ENCODE measurements around the gene DHRS4. TPM values are rescaled to one million over a fixed set of nuclear protein-coding genes. Genes with fewer than 3 reads are reported as not detected.
A peak's percentile ranks its signal among the peaks of the same experiment; 100 is the strongest.

The DHRS4 gene
- total and polyA plus RNA-seq, 2 of the 13 experiments (the other 11 are each of a cell fraction or from before 2014, with no cell fraction given): 23.9 to 45.1 TPM

- no peak for TF ChIP-seq ZBTB44 (CRISPR knock-in tag; IDR thresholded peaks at IDR 0.05)
- no peak for TF ChIP-seq MAF1 (CRISPR knock-in tag; IDR thresholded peaks at IDR 0.05; ENCODE audit: borderline replicate concordance)
- no peak for TF ChIP-seq ATF6 (CRISPR knock-in tag; conservative IDR thresholded peaks at IDR 0.05)
- no peak; the same call in 1 of the 2 replicates for TF ChIP-seq MYC (CRISPR knock-in tag; IDR thresholded peaks at IDR 0.05; ENCODE audit: borderline replicate concordance)
- TF ChIP-seq ZNF773 (CRISPR knock-in tag; IDR thresholded peaks at IDR 0.05; ENCODE audit: borderline replicate concordance): no peak
- no peak for TF ChIP-seq SOX6 (IDR thresholded peaks at IDR 0.05)
- TF ChIP-seq SOX6 (CRISPR knock-in tag; IDR thresholded peaks at IDR 0.05): 0 out of 2 replicates have a peak, but pooled peaks have one; percentile 30
- no peak; the same call in 1 of the 2 replicates for TF ChIP-seq ZNF142 (CRISPR knock-in tag; IDR thresholded peaks at IDR 0.05)
- TF ChIP-seq ZNF740 (CRISPR knock-in tag; IDR thresholded peaks at IDR 0.05): no peak
- TF ChIP-seq POGK (CRISPR knock-in tag; conservative IDR thresholded peaks at IDR 0.05): no peak
- TF ChIP-seq SNAPC5 (CRISPR knock-in tag; IDR thresholded peaks at IDR 0.05; ENCODE audit: borderline replicate concordance): no peak
- no peak for TF ChIP-seq ZNF724P (CRISPR knock-in tag; IDR thresholded peaks at IDR 0.05; ENCODE audit: borderline replicate concordance)
- TF ChIP-seq ZNF432 (CRISPR knock-in tag; IDR thresholded peaks at IDR 0.05; ENCODE audit: borderline replicate concordance): no peak
- no peak for TF ChIP-seq PLRG1 (conservative IDR thresholded peaks at IDR 0.05)
- no peak for TF ChIP-seq MBD4 (IDR thresholded peaks at IDR 0.05; ENCODE audit: borderline replicate concordance, low read length)
- no peak for TF ChIP-seq ZNF746 (CRISPR knock-in tag; IDR thresholded peaks at IDR 0.05)
Measured at GRCh38 chr14:24013654-24014514, 60.3 kb downstream of the DHRS4 start (continued).
